ENCODE data around the gene DLEU7.

DLEU7 gene

GRCh38 chr13:50780201-50781015, 63.1 kb downstream of the DLEU7 start:
- TF ChIP-seq CTCF (IDR thresholded peaks at IDR 0.05; ENCODE audit: insufficient read depth, low read length, missing control alignments): no peak
- no peak for DNase-seq (ENCODE audit: low read depth, low spot score)
- ChIA-PET CTCF (no interaction called here), POLR2A (interaction anchor here (0.9 kb wide), 1 partner anchor 10 kb away, joined by 3 read pairs; no protein-coding TSS in a partner anchor)
- no peak overlapping the region for H3K4me3 ChIP-seq (ENCODE audit: low read depth, low read length)

- POLR2A ChIA-PET: interaction anchor here (0.9 kb wide), 1 partner anchor 9 kb away, joined by 3 read pairs; no protein-coding TSS in a partner anchor
Measured at GRCh38 chr13:50779443-50780200, 63.9 kb downstream of the DLEU7 start.

More at GRCh38 chr13:50779443-50780200, 63.9 kb downstream of the DLEU7 start:
- CTCF ChIA-PET: interaction anchor here (0.8 kb wide), 1 partner anchor 12 kb away, joined by 3 read pairs; no protein-coding TSS in a partner anchor
- no peak for TF ChIP-seq CTCF (IDR thresholded peaks at IDR 0.05; ENCODE audit: insufficient read depth, low read length, missing control alignments)
- no peak overlapping the region for H3K4me3 ChIP-seq (ENCODE audit: low read depth, low read length)
- DNase-seq (ENCODE audit: low read depth, low spot score): no peak

Data from AG04449 (cell line).